GM19372 (cell line): ENCODE results near the gene ZNF831.

Experiments
- ATAC-seq: cut with Tn5 transposase; IDR thresholded peaks from one replicate; pipeline ENCODE4 v1.9.1; 2021; ENCODE audit warnings: mild to moderate bottlenecking, low read depth, moderate library complexity; ENCODE audit not compliant: unreplicated experiment

The ZNF831 gene

GRCh38 chr20:59235226-59235625, 71.6 kb downstream of the ZNF831 start:
- no peak for ATAC-seq

DNA sequence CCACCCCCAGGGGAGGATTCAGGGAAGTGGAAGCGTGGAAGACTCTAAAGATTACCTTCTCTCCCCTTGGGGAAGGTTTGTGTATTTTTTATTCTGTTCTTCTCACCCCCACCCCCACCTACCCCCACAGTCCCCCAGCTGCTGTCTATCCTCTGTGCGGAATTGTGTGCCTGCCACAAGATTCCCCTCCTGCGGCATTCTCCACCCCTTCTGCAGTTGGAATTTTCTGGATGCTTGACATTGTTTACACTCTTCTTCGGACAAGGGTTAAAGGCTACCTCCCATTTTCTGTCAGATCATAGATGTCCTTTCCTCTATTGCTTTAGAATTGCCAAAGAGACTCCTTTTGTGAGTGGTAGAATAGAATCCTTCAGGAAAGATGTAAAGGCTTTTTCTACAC, 76.4 kb downstream of the ZNF831 start:
- ATAC-seq, result no peak

- no peak for ATAC-seq
Observed at GRCh38 chr20:59242714-59243626, 79.3 kb downstream of the ZNF831 start.

DNA sequence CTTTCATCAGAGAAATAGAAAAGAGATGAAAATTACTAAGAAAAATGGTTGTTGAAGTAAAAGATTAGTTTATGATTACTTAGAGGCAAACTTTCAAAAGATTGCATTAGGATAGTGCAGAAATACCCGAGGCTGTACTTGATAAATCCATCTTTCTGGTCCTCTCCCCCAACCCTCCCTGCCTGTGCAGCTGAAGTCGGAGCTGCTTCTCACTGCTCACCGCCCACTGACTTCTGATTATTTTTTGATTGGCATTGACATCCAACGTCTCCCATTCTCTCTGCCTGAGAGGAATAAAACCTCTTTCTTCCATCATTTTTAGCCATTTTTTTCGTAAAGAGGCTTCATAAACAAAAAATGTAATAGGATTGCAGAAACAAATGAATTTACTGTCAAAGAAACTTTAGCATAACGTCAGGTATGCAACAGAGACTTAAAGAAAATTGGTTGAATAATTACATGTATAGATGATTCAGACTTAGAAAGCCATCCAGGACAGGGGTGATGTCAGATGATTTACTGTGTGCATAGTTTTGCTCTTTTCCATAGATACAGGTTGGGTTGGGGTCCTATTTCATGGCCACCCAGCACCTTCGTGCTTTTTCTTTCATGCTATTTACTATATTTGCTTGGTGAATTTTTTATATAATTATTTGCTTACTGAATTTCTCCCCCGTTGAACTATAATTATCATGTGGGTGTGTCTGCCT, 83.2 kb downstream of the ZNF831 start:
- ATAC-seq, result no peak

GRCh38 chr20:59247731-59248684, 84.4 kb downstream of the ZNF831 start:
- ATAC-seq, result no peak

DNA sequence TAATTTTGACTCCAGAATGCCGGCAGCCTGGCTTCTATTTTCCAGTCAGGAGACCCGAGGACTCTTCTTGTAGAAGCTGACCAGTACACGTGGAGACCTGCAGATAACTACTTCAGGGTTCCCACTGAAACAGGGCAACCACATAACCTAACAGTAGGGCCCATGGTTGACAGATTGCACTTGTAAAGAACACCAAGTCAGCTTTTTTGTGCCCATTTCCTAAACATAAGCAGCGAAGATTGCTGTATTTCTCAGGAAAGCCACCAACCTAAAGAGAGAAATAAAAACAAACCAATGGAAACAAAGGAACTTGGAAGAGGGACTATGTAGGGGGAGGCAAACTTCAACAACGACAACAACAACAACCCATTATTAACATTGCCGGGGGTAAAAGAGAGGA, 86.7 kb downstream of the ZNF831 start:
- ATAC-seq, result no peak

DNA sequence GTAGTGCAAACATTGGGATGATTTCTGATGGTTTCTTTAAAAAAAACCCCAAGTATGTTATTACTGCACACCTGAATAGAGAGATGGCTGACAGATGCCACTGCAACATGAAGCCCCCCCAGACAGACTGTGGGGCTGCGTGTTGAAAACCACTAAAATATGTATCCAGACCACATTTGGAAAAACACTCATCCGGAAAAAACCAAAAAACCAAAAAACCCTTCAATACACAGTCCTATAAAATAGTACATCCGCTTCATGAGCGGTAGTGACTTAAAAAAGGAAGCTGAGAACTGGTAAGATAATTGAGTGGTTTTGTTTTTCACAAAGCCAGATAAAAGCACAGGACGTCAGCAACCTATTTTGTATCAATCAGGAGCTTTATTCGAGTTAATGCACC, 89.7 kb downstream of the ZNF831 start:
- ATAC-seq, result no peak

DNA sequence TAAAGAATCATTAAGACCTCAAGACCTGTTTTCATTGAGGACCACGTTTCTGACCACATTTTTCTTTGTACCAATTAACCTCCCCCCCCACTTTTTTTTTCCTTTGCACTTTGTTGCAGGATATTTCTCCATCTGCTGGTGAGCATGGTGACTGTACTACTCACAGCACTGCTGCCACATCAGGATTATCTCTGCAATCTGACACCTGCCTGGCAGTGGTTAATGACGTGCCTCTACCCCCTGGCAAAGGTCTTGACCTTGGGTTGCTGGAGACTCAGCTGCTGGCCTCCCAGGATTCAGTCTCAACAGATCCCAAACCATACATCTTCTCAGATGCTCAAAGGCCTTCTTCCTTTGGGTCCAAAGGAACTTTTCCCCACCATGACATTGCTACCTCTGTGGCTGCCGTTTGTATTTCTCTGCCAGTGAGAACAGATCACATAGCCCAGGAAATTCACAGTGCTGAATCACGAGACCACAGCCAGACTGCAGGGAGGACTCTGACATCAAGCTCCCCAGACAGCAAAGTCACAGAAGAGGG, 90.2 kb downstream of the ZNF831 start:
- ATAC-seq, result no peak

DNA sequence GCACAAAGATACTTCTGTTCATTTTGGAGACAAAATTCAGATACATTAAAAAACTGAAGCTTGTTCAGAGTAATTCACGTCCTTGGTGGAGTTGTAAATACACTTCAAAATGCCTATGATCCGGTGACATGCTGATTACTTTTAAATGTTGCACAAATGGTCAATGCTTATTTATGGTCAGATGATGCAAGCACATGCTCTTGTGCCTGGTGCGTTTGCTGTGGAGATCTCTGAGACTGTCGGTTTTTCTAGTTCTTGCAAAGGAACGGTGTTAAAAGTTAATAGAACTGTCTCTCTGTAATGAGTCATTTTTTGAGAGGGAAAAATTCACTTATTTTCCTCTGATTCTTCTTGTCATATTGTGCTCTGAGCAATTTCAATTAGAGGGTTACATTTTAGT, 91.6 kb downstream of the ZNF831 start:
- ATAC-seq, result no peak

DNA sequence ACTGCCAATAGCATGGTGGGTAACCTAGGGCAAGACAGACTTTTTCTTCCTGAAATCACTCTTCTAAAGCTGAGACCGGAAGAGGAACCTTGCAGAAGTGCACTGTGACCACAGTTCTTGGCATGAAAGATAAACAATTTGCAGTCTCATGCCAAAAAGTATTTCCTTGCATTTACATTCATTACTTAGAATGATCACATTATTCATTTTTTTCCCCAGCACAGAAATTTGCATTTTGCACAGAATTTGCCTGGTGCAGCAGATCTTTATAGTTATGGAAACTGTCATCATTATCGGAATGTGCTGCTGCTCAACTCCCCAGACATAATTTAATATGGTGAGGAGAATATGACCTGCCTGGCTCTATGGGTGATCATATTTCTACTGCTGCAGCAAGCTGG, 94.6 kb downstream of the ZNF831 start:
- no peak for ATAC-seq

- no peak for ATAC-seq
Observed at GRCh38 chr20:59259946-59260345, 96.3 kb downstream of the ZNF831 start.

GRCh38 chr20:59265298-59265697, 101.7 kb downstream of the ZNF831 start:
- ATAC-seq, result no peak

DNA sequence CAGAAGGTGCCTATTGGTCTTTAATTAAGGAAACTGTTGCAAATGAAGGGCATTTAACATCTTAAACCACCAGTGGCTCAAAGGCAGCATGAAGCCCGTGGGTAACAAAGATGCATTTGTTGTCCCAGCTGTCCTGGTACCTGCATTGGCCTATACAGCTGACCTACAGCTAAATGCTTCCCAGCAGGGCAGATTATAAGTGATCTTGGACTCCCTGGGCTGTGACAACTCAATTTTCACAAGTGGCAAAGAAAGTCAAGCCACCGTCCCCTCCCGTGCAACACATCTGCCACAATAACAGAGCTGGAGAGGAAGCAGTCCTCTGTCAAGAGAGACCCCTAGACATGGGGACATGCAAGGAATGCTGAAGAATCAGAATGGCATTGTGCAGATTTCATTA, 105.2 kb downstream of the ZNF831 start:
- no peak for ATAC-seq

GRCh38 chr20:59269411-59270025, 105.9 kb downstream of the ZNF831 start:
- no peak for ATAC-seq

GRCh38 chr20:59270380-59270779, 106.8 kb downstream of the ZNF831 start:
- no peak for ATAC-seq

DNA sequence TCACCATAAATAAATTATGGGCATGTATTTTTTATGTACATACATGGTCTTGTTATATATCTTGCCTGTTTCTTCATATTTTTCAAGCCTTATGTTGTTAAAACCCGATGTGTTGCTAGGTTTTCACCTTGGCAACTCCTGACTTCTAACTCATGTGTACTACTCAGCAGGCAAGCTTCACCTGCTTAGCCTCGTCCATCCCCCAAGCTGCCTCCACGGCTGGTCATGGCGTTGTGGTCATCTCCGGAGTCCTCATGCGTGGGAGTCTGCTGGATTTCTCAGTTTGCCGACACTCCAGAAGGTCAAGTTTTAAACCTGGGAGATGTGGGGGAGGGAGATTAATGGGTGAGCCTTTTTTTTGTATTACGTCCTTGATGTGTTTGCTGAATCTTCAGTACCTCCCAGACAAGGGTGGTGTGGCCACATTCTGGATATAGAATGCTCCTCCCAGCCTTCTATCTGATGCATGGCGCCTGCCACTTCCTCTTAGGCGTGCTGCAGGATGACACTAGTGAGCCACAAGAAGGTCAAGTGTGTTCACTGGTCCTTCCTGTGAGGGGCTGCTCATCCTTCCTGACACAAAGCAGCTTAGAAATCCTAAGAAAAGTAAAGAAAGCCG, 110.2 kb downstream of the ZNF831 start:
- no peak for ATAC-seq

GRCh38 chr20:59276938-59277337, 113.3 kb downstream of the ZNF831 start:
- ATAC-seq, result no peak

DNA sequence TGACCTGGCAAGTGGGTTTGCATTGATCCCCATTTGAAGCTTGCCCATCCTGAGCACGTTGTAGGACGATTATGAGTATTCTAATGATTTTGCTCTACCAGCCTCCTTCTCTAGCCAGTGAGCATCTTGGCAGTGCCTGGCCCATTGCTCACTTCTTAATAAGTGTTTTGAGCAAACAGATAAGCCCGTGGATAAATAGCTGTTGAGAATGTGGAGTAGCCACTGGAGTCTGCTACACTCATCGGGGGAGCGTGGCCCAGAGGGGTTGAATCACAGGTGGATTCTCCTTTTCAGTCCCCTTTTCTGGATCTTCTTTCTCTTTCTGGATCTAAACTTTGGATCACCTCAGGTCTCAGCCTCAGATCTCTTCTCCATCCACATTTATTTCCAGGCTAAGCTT, 120.8 kb downstream of the ZNF831 start:
- no peak for ATAC-seq

DNA sequence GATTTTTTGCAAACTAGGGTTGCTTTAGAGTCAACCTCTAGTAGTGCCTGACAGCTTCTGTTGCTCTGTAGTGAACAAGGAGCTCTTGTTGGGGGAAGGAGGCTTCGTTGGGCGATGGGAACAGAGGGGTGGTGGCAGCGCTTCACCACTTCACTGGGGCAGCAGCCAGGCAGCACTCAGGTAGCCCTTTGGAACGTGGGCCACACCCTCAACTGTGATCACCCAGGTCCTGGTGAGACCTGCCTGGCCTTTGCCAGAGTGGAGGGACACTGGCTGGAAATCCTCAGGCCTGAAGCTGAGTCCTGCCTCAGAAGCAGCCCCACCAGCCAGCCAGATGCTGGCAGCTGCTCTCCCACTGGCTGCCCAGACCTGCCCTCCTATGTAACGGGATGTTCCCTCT, 126.4 kb downstream of the ZNF831 start:
- no peak for ATAC-seq
